Immature natural killer cell (primary cell): ENCODE results near the gene TMTC2. TPM values are rescaled to one million over a fixed set of nuclear protein-coding genes. Genes with fewer than 3 reads are reported as not detected.

Experiments
- DNase-seq, 3 donors: peaks; one replicate each; pipeline ENCODE4 v3.0.0; 2022; ENCODE audit warnings: mixed read lengths in 1 of 3
- H3K27ac Mint-ChIP-seq, 6 donors: one replicate each; pipeline ENCODE4 v1.8.0; 2020; ENCODE audit warnings: mixed read lengths in 6 of 6, mild to moderate bottlenecking in 5 of 6, inconsistent platforms in 4 of 6, moderate library complexity in 3 of 6
- H3K27me3 Mint-ChIP-seq, 3 donors: one replicate each; pipeline ENCODE4 v1.8.0; 2020 to 2021; ENCODE audit warnings: low read depth in 3 of 3, mild to moderate bottlenecking in 3 of 3, mixed read lengths in 3 of 3, moderate library complexity in 3 of 3, inconsistent platforms in 1 of 3
- H3K36me3 Mint-ChIP-seq, 3 donors: one replicate each; pipeline ENCODE4 v1.8.0; 2020; ENCODE audit warnings: mixed read lengths in 3 of 3, inconsistent platforms in 2 of 3, mild to moderate bottlenecking in 2 of 3
- H3K4me1 Mint-ChIP-seq, 2 donors: one replicate each; pipeline ENCODE4 v1.8.0; 2020; ENCODE audit warnings: inconsistent platforms in 2 of 2, mild to moderate bottlenecking in 2 of 2, mixed read lengths in 2 of 2, moderate library complexity in 1 of 2
- H3K4me3 Mint-ChIP-seq, 5 donors: one replicate each; pipeline ENCODE4 v1.8.0; 2020; ENCODE audit warnings: mild to moderate bottlenecking in 5 of 5, mixed read lengths in 5 of 5, inconsistent platforms in 3 of 5, moderate library complexity in 3 of 5
- H3K9me3 Mint-ChIP-seq, 6 donors: one replicate each; pipeline ENCODE4 v1.8.0; 2020; ENCODE audit warnings: mild to moderate bottlenecking in 6 of 6, mixed read lengths in 6 of 6, inconsistent platforms in 4 of 6, moderate library complexity in 3 of 6
- polyA plus RNA-seq, 3 donors: library from polyadenylated mRNA; unstranded; fragments of 300-500 nt; fragmentation: Illumina TruSeq; gene quantifications; one replicate each; pipeline ENCODE4 v1.2.3, GENCODE V29; 2021

TMTC2 gene
- polyA plus RNA-seq, 3 donors from 2014 or later: not detected

DNA sequence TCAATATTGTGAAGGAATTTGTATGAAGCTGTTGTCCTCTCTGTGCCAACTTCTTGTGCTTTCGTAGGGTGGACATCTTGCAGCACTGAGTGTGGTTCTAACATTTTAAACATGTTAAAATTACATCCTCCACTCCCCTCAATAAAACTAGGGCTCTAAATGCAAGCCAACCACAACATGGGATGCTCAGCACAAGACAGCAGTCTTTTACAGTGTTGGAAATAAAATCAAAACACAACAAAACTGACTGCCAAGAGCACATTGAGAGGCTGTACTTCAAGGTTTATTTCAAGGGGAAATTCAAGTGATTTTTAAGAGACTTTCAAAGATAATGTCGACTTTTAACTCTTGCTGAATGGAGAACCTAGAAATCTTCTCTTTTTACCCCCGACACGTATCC lies 396.9 kb downstream of the TMTC2 start:
- no peaks in the 10 kb centered on the region for H3K4me1 Mint-ChIP-seq
- H3K36me3 Mint-ChIP-seq: no peaks in the 10 kb centered on the region
- no peak for DNase-seq
- H3K27ac Mint-ChIP-seq: no peak overlapping the region
- H3K4me3 Mint-ChIP-seq: no peak overlapping the region
- H3K27me3 Mint-ChIP-seq: no peaks in the 10 kb centered on the region
- peaks cover 2 to 32% (median 13%) of the 10 kb centered on the region in 6 donors for H3K9me3 Mint-ChIP-seq

DNA sequence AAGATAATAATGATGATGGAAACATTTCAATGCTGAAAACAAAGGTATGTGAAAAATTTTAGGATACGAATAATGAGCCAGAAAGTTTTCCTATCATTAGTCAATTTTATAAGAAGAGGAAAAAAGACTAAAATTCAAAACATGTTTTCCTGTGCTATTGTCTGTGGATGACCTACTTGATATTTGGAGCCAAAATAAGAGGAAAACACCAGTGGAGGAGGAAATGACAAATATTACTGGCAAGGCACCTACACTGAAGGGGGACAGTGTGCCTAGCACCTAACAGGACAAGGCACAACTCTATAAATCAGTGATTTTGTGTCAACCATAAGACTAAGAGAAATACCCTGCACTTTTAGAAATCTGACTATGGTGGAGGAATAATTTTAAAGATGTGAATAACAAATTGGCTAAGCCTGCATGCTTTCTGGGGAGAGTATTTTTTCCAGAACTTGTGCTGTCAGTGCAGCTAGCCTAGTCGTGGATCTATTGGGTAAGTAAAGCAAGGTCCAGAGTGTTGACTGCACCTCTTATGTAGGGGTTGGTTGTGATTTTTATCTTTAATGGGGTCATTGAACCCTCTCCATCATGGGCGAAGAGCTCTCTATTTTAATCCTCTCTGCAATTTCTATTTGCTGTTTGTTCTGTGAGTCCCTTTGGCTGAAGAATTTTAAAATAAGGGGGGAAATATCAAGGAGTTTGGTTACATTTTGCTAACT lies 398.0 kb downstream of the TMTC2 start:
- no peaks in the 10 kb centered on the region for H3K36me3 Mint-ChIP-seq
- no peak overlapping the region for H3K4me3 Mint-ChIP-seq
- H3K9me3 Mint-ChIP-seq: peaks cover 4 to 35% (median 12%) of the 10 kb centered on the region in 6 donors
- DNase-seq: no peak
- H3K4me1 Mint-ChIP-seq: no peaks in the 10 kb centered on the region
- no peaks in the 10 kb centered on the region for H3K27me3 Mint-ChIP-seq
- no peak overlapping the region for H3K27ac Mint-ChIP-seq

DNA sequence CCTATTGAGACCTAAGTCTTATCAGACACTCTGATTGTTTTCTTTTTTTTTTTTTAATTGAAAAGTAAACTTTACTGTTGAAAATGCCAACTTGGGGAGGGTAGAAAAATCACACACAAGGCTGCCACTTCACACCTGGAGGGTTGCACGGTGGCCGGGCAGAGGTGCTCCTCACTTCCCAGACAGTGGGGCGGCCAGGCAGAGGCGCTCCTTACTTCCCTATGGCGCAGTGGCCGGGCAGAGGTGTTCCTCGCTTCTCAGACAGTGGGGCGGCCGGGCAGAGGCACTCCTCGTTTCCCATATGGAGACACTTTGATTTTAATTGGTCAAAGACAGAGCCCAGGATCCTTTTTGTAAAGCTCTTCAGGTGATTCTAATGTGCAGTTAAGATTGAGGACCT lies 399.3 kb downstream of the TMTC2 start:
- H3K4me1 Mint-ChIP-seq: no peaks in the 10 kb centered on the region
- no peak overlapping the region for H3K4me3 Mint-ChIP-seq
- peaks cover 4 to 39% (median 18%) of the 10 kb centered on the region in 6 donors for H3K9me3 Mint-ChIP-seq
- H3K27ac Mint-ChIP-seq: no peak overlapping the region
- no peaks in the 10 kb centered on the region for H3K36me3 Mint-ChIP-seq
- H3K27me3 Mint-ChIP-seq: peaks cover 0 to 1% (median 0%) of the 10 kb centered on the region in 3 donors
- no peak for DNase-seq

DNA sequence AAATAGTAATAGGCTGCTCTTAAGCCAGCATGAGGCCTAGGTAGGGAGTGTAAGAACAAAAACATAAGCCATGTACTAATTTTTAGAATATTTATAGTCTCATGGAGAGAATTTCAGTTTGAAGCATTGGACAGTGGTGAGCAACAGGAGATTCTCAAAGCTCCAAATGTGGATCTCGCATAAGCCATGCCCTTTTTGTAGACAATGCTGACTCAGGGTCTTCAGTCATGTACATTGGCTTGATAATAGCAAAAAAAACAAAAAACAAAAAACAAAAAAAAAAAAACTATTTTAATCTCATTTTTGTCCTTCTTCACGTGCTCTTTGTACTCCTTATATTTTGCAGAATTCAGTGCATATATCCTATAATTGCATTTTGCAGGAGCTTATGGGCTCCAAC lies 402.9 kb downstream of the TMTC2 start:
- Mint-ChIP-seq H3K4me3 (no peak overlapping the region), H3K36me3 (no peaks in the 10 kb centered on the region), H3K4me1 (no peaks in the 10 kb centered on the region), H3K27ac (no peak overlapping the region), H3K27me3 (peaks cover 0 to 2% (median 0%) of the 10 kb centered on the region in 3 donors), H3K9me3 (peaks cover 1 to 54% (median 18%) of the 10 kb centered on the region in 6 donors)
- DNase-seq: no peak

DNA sequence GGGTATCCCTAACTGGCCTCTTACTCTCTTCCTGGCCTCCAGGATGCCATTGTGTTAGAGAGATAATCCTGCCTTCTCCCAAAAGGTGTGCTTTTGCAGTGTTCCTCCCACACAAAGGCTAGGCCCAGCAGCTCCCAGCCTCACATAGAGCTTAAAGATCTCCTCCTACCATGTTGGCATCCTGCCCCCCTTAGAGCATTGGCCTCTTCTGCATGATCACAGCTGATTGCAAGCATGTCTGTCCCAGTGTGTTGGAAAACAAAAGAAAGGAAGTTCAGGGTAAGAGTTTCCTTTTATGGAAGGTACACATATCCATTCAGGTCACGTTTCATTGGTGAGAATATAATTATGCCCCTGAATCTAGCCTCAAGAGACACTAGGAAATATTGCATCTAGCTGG lies 405.4 kb downstream of the TMTC2 start:
- H3K4me3 Mint-ChIP-seq: no peak overlapping the region
- DNase-seq: no peak
- peaks cover 0 to 2% (median 0%) of the 10 kb centered on the region in 3 donors for H3K27me3 Mint-ChIP-seq
- no peaks in the 10 kb centered on the region for H3K4me1 Mint-ChIP-seq
- no peak overlapping the region for H3K27ac Mint-ChIP-seq
- peaks cover 1 to 59% (median 17%) of the 10 kb centered on the region in 6 donors for H3K9me3 Mint-ChIP-seq
- no peaks in the 10 kb centered on the region for H3K36me3 Mint-ChIP-seq

DNA sequence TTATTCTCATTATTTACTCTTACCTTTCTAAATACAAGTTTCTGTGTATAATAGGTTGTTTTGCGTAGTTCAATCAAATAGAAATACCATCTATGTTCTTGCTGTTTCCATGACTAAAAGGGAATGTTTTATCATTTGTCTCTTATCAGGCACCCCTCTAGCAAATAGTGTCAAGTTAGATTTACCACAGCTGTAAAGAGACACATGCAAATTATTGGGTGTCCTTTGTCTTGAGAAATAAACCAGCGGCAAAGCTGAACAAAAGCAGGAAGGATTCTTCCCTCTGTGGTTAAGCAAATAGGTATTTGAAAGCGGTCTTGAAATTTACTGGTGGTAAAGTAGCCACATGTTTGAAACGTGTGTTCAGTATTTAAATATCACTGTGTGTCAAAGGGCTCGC lies 405.9 kb downstream of the TMTC2 start:
- no peak overlapping the region for H3K4me3 Mint-ChIP-seq
- H3K9me3 Mint-ChIP-seq: peaks cover 1 to 55% (median 14%) of the 10 kb centered on the region in 6 donors
- no peak overlapping the region for H3K27ac Mint-ChIP-seq

DNA sequence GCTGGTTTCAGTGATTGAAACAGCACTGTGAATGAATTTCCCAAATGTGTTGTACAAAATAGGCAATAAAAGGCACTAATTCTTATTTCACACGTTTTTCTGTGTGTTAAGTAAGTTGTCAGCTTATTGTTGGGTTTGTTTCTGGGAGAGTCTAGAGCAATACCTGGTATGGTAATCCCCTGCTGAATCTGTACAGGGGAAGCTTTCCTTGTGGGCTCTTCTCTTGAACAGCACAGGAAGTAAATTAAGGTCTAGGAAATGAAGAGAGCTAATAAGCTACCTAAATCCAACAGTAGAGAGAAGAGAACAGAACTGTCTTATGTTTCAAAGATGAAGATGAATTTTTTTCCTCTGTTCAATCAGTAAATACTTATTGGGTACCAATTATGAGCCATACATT lies 406.7 kb downstream of the TMTC2 start:
- no peak overlapping the region for H3K4me3 Mint-ChIP-seq
- peaks cover 1 to 53% (median 12%) of the 10 kb centered on the region in 6 donors for H3K9me3 Mint-ChIP-seq
- no peaks in the 10 kb centered on the region for H3K4me1 Mint-ChIP-seq
- no peaks in the 10 kb centered on the region for H3K36me3 Mint-ChIP-seq
- peaks cover 0 to 2% (median 0%) of the 10 kb centered on the region in 3 donors for H3K27me3 Mint-ChIP-seq
- H3K27ac Mint-ChIP-seq: no peak overlapping the region
- no peak for DNase-seq

More for the DNA sequence above, 405.9 kb downstream of the TMTC2 start:
- H3K27me3 Mint-ChIP-seq: peaks cover 0 to 2% (median 0%) of the 10 kb centered on the region in 3 donors
- H3K4me1 Mint-ChIP-seq: no peaks in the 10 kb centered on the region
- no peak for DNase-seq
- no peaks in the 10 kb centered on the region for H3K36me3 Mint-ChIP-seq

DNA sequence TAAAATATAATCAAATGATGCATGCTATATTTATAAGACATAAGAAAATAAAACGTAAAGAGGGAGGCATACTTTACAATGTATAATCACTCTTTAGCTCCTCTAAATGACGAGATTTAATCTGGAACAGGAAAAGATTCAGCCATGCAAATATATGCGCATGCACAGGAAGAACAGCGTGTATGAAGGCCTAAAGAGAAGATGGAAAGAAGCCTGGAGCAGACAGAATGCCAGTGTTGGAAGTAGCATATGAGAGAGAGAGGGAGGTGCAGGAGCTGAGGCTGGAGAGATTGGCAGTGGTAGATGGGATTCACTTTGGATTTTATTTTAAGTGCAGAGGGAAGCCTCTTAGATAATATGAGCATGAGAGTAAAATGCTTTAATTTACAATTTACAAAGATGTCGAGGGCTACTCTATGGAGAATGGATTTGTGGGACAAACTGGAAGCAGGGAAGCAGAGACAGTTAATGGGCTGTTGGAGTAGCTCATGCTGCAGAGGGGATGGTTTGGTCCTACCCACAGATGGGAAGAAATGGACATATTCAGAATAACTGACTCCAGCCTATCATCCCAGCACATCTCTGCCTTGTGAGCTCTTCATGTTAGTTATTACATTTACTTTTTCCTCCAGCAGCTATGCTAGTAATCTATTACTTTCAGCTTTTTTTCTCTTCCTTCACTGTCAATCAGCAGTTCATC lies 411.1 kb downstream of the TMTC2 start:
- Mint-ChIP-seq H3K27ac (no peak overlapping the region), H3K9me3 (peaks cover 2 to 52% (median 11%) of the 10 kb centered on the region in 6 donors), H3K4me3 (no peak overlapping the region), H3K4me1 (no peaks in the 10 kb centered on the region), H3K36me3 (peaks cover 0 to 5% (median 0%) of the 10 kb centered on the region in 3 donors), H3K27me3 (no peaks in the 10 kb centered on the region)
- no peak for DNase-seq

DNA sequence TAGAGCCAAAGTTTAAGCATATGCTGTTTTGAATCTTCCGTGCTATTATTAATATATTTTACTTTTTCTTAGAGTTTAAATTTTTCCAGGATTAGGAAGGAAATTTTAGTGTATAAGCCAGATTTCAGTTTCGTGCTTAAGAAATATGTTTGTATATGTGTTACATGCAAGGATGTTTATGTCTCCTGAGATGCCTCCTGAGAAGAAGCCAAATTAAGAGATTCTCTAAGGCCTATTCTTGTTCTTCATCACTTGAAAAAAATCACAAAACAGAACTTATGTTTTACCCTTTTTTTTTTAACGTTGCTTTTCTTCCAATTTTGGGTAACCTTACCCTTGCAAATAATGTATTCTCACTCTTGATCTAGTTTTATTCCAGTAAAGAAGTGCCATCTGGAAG lies 412.7 kb downstream of the TMTC2 start:
- Mint-ChIP-seq H3K4me3 (no peak overlapping the region), H3K36me3 (peaks cover 0 to 5% (median 0%) of the 10 kb centered on the region in 3 donors), H3K27me3 (no peaks in the 10 kb centered on the region), H3K4me1 (no peaks in the 10 kb centered on the region), H3K9me3 (peaks cover 5 to 49% (median 10%) of the 10 kb centered on the region in 6 donors), H3K27ac (no peak overlapping the region)
- no peak for DNase-seq

DNA sequence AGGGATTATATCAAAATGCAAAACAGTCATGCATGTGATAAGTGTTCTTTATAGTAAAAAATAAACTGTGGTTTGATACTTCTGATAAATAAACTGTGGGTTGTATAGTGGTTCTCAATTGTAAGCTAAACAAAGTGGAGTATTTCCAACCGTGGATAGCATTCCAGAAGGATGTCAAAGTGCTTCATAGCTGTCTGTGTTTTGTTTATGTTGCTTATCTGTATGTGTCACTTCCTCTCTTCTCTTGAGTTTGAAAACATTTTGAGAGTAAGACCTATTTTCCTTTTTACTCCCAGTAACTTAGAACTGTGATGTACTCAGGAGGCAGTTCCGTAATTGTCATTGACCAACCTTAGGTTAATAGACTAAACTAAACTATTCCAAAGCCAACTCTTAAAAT lies 415.8 kb downstream of the TMTC2 start:
- H3K4me1 Mint-ChIP-seq: no peaks in the 10 kb centered on the region
- DNase-seq: no peak
- H3K9me3 Mint-ChIP-seq: peaks cover 7 to 51% (median 16%) of the 10 kb centered on the region in 6 donors
- H3K36me3 Mint-ChIP-seq: peaks cover 0 to 9% (median 0%) of the 10 kb centered on the region in 3 donors
- H3K27ac Mint-ChIP-seq: no peak overlapping the region
- no peak overlapping the region for H3K4me3 Mint-ChIP-seq
- H3K27me3 Mint-ChIP-seq: peaks cover 0 to 1% (median 0%) of the 10 kb centered on the region in 3 donors

DNA sequence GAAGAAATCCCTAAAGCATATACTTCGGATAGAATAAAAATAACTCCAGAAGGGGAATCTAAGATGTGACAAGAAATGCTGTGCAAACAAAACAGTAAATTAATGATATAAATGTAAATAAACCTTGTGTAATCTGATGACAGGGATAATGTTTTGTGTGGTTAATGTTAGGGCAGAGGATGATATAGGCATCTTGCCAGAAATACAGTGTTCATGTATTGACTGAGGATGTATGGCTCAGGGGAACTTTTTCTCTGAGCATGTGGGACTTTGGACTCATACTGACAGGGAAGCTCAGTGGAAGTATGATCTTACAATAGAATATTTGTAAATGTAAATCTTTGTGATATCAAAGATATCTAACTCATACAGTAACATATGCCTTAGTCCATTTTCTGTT lies 420.2 kb downstream of the TMTC2 start:
- H3K9me3 Mint-ChIP-seq: peaks cover 5 to 49% (median 19%) of the 10 kb centered on the region in 6 donors
- no peak overlapping the region for H3K27ac Mint-ChIP-seq
- peaks cover 0 to 8% (median 0%) of the 10 kb centered on the region in 3 donors for H3K36me3 Mint-ChIP-seq
- no peak for DNase-seq
- no peak overlapping the region for H3K4me3 Mint-ChIP-seq
- no peaks in the 10 kb centered on the region for H3K4me1 Mint-ChIP-seq
- H3K27me3 Mint-ChIP-seq: peaks cover 0 to 2% (median 1%) of the 10 kb centered on the region in 3 donors

DNA sequence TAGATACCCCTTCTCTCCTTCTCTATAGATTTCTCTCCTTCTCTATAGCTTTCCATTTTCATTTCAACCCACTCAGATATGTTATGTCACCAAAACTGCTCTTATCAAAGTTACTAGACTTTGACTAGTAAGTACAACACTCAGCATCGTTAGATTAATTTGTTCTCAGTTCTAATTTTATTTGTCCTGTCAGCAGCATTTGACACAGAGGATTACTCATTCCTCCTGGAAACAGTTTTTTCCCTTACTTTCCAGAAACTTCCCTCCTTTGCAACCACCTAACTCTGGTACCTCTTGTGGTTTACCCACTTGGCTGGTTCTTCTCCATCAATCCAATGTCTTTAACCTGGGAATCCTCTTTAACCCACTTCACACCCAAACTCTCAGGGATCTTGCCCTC lies 423.7 kb downstream of the TMTC2 start:
- no peak for DNase-seq
- Mint-ChIP-seq H3K27me3 (peaks cover 0 to 2% (median 1%) of the 10 kb centered on the region in 3 donors), H3K9me3 (peaks cover 0 to 41% (median 10%) of the 10 kb centered on the region in 6 donors), H3K4me1 (no peaks in the 10 kb centered on the region), H3K36me3 (peaks cover 0 to 4% (median 0%) of the 10 kb centered on the region in 3 donors), H3K27ac (no peak overlapping the region), H3K4me3 (no peak overlapping the region)

DNA sequence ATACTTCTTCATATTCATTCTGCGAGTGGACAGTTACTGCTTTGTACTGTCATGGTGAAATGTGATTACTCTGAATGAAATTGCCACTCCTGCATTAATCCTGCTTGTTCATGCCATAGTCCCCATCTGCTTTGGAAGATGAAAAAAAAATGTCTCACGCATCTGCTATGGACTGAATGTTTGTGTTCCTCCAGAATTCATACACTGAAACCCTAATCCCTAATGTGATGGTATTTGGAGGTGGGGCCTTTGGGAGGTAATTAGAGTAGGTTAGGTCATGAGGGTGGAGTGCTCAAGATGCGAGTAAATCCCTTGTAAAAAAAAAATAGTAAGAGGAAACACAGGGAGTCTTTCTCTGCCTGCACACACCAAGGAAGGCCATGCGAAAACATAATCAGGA lies 427.2 kb downstream of the TMTC2 start:
- Mint-ChIP-seq H3K27me3 (peaks cover 0 to 5% (median 1%) of the 10 kb centered on the region in 3 donors), H3K4me3 (no peak overlapping the region), H3K27ac (no peak overlapping the region)

DNA sequence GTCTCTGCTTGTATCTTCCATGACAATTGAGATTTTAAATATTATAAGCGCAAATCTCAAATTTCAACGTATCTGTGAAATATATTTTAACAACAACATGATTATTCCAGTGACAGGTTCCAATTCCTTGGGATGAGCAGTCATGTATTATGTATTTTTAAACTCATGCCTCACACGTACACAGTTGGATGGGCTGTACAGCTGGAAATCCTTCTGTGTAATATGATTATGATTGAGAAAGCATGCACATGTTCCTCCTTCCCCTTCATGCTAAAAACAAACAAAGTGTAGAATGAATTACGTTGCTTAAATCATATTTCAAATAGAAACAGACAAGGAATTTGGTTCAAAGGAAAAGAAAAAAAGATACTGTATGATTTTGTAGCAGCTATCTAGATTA lies 428.3 kb downstream of the TMTC2 start:
- Mint-ChIP-seq H3K4me1 (no peaks in the 10 kb centered on the region), H3K9me3 (peaks cover 8 to 51% (median 14%) of the 10 kb centered on the region in 6 donors), H3K27me3 (peaks cover 0 to 5% (median 1%) of the 10 kb centered on the region in 3 donors), H3K36me3 (no peaks in the 10 kb centered on the region), H3K27ac (no peak overlapping the region), H3K4me3 (no peak overlapping the region)
- no peak for DNase-seq

More for the DNA sequence above, 427.2 kb downstream of the TMTC2 start:
- no peak for DNase-seq
- Mint-ChIP-seq H3K36me3 (no peaks in the 10 kb centered on the region), H3K9me3 (peaks cover 8 to 41% (median 13%) of the 10 kb centered on the region in 6 donors), H3K4me1 (no peaks in the 10 kb centered on the region)
